ENCODE results near the gene PCSK6. TPM values are rescaled to one million over a fixed set of nuclear protein-coding genes. Genes with fewer than 3 reads are reported as not detected.

Gene PCSK6
- total RNA-seq, 5 donors from 2014 or later (not counting 1 experiment from before 2014, with no cell fraction given) = 0.16 to 2.2 (median 1.3) TPM

DNA sequence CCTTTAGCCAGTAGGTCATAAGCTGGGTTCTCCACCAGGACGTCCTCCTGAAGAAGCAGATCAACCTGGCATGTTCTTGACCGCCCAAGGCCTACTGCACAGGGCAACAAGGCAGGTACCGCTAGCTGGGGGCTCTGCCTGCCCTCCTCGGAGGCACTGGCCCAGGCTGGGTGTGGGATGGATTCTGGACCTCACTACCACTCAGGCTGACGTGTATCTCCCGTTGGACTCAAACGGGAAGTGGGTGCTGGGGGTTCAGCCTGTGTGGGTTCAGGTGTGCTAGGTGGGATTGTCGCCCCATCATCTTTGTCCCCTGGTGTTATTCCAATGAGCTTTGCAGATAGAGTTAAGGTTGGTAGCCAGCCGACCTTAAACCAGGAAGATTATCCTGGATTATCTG lies 99.4 kb downstream of the PCSK6 start:
- no peak for DNase-seq
- Mint-ChIP-seq H3K27ac (no peak overlapping the region), H3K36me3 (no peaks in the 10 kb centered on the region), H3K9me3 (no peaks in the 10 kb centered on the region), H3K4me3 (no peak overlapping the region), H3K27me3 (peaks cover 6 to 10% of the 10 kb centered on the region in 2 donors), H3K4me1 (peaks cover 0 to 8% (median 0%) of the 10 kb centered on the region in 3 donors)
- WGBS (ENCODE audit: insufficient coverage) = 80% methylated on average over 8 of the region's 9 CpGs
- H3K9me3 ChIP-seq = no peaks in the 10 kb centered on the region
- peaks cover 0 to 19% of the 10 kb centered on the region in 2 experiments for H3K27me3 ChIP-seq (replicated peaks in 1 of 2; ENCODE audit: control insufficient read depth in 2 of 2, extremely low read depth in 1 of 2, insufficient read depth in 2 of 2, low read length in 1 of 2)
- ATAC-seq (replicated peaks in 1 of 4) = no peak
- no peaks in the 10 kb centered on the region for H3K4me1 ChIP-seq (ENCODE audit: control insufficient read depth in 1 of 2, extremely low read depth in 1 of 2, insufficient read depth in 2 of 2, low read length in 2 of 2)
- H3K4me3 ChIP-seq (ENCODE audit: control insufficient read depth in 1 of 2, extremely low read depth in 1 of 2, low read length in 1 of 2) = no peak overlapping the region
- H3K27ac ChIP-seq (ENCODE audit: low read length) = no peak overlapping the region
- ChIA-PET POLR2A (no interaction called here), CTCF (no interaction called here)
- no peaks in the 10 kb centered on the region for H3K36me3 ChIP-seq (ENCODE audit: control insufficient read depth in 2 of 2, extremely low read depth in 1 of 2, insufficient read depth in 1 of 2, low read length in 1 of 2)

DNA sequence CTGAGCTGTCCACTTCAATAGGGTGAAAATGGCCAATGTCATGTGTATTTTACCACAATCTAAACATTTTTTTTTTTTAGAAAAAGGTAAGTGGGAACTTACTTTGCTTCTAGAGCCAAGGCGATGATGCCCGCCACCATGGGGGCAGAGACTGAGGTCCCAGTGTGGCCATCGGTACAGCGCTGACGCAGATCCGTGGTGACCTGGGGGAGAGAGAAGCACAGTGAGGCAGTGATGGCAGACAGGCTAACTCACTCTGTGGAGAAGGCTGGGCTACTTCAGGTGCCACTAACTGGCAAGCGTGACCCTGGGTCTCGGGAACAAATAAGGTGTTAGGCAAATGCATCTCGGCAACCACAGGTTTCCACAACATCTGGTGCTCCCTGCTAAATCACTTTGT lies 100.1 kb downstream of the PCSK6 start:
- POLR2A ChIA-PET = no interaction called here

GRCh38 chr15:101388046-101388445 lies 101.5 kb downstream of the PCSK6 start:
- no peak overlapping the region for H3K4me3 ChIP-seq (ENCODE audit: control insufficient read depth in 1 of 2, extremely low read depth in 1 of 2, low read length in 1 of 2)
- H3K4me1 Mint-ChIP-seq = peaks cover 0 to 8% (median 0%) of the 10 kb centered on the region in 3 donors
- H3K27me3 ChIP-seq (replicated peaks in 1 of 2; ENCODE audit: control insufficient read depth in 2 of 2, extremely low read depth in 1 of 2, insufficient read depth in 2 of 2, low read length in 1 of 2) = peaks cover 0 to 12% of the 10 kb centered on the region in 2 experiments
- no peaks in the 10 kb centered on the region for H3K36me3 Mint-ChIP-seq
- DNase-seq (no peak), ATAC-seq (replicated peaks in 1 of 4) (no peak)
- H3K27me3 Mint-ChIP-seq = peaks cover 6 to 10% of the 10 kb centered on the region in 2 donors
- no peak overlapping the region for H3K4me3 Mint-ChIP-seq
- WGBS (ENCODE audit: insufficient coverage) = 92% methylated on average over 2 of the region's 6 CpGs
- CTCF ChIA-PET = no interaction called here
- H3K9me3 Mint-ChIP-seq = no peaks in the 10 kb centered on the region
- H3K27ac Mint-ChIP-seq = no peak overlapping the region
- POLR2A ChIA-PET = no interaction called here
- no peaks in the 10 kb centered on the region for H3K36me3 ChIP-seq (ENCODE audit: control insufficient read depth in 2 of 2, extremely low read depth in 1 of 2, insufficient read depth in 1 of 2, low read length in 1 of 2)
- H3K4me1 ChIP-seq (ENCODE audit: control insufficient read depth in 1 of 2, extremely low read depth in 1 of 2, insufficient read depth in 2 of 2, low read length in 2 of 2) = no peaks in the 10 kb centered on the region
- H3K27ac ChIP-seq (ENCODE audit: low read length) = no peak overlapping the region
- H3K9me3 ChIP-seq = no peaks in the 10 kb centered on the region

More for the DNA sequence above, 100.1 kb downstream of the PCSK6 start:
- Mint-ChIP-seq H3K27me3 (peaks cover 6 to 10% of the 10 kb centered on the region in 2 donors), H3K9me3 (no peaks in the 10 kb centered on the region), H3K27ac (no peak overlapping the region), H3K36me3 (no peaks in the 10 kb centered on the region), H3K4me3 (no peak overlapping the region), H3K4me1 (peaks cover 0 to 8% (median 0%) of the 10 kb centered on the region in 3 donors)
- CTCF ChIA-PET = no interaction called here
- Histone ChIP-seq H3K27ac (ENCODE audit: low read length) (no peak overlapping the region), H3K36me3 (ENCODE audit: control insufficient read depth in 2 of 2, extremely low read depth in 1 of 2, insufficient read depth in 1 of 2, low read length in 1 of 2) (no peaks in the 10 kb centered on the region), H3K27me3 (replicated peaks in 1 of 2; ENCODE audit: control insufficient read depth in 2 of 2, extremely low read depth in 1 of 2, insufficient read depth in 2 of 2, low read length in 1 of 2) (peaks cover 0 to 18% of the 10 kb centered on the region in 2 experiments), H3K4me1 (ENCODE audit: control insufficient read depth in 1 of 2, extremely low read depth in 1 of 2, insufficient read depth in 2 of 2, low read length in 2 of 2) (no peaks in the 10 kb centered on the region), H3K4me3 (ENCODE audit: control insufficient read depth in 1 of 2, extremely low read depth in 1 of 2, low read length in 1 of 2) (no peak overlapping the region), H3K9me3 (no peaks in the 10 kb centered on the region)
- ATAC-seq (replicated peaks in 1 of 4) (no peak), DNase-seq (no peak)
- whole genome bisulfite sequencing (ENCODE audit: insufficient coverage) = 94% methylated on average over 9 of the region's 9 CpGs

DNA sequence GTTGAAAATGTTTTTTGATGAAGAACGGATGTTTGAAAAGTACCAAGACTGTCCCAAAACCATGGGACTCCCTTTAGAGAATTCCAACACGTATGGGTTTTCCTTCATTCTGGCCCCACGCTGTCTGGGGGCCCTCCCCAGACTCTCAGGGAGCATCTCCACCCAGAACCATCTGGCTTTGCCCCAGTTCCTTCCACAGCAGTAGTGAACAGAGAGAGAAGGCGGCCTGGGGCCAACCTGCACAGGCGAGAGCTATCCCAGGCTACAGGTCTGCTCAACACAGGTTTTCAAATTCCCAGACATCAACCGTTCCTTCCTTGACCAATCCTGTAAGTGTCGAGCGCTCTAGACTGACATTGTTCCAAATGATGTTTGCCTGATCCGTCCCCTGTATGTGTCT lies 101.9 kb downstream of the PCSK6 start:
- Mint-ChIP-seq H3K36me3 (no peaks in the 10 kb centered on the region), H3K27ac (no peak overlapping the region), H3K4me1 (peaks cover 0 to 8% (median 0%) of the 10 kb centered on the region in 3 donors), H3K4me3 (no peak overlapping the region), H3K27me3 (peaks cover 6 to 10% of the 10 kb centered on the region in 2 donors), H3K9me3 (no peaks in the 10 kb centered on the region)
- no peaks in the 10 kb centered on the region for H3K9me3 ChIP-seq
- H3K4me3 ChIP-seq (ENCODE audit: control insufficient read depth in 1 of 2, extremely low read depth in 1 of 2, low read length in 1 of 2) = no peak overlapping the region
- CTCF ChIA-PET = no interaction called here
- ATAC-seq (replicated peaks in 1 of 4) (no peak), DNase-seq (no peak)
- 17% methylated on average over 2 of the region's 9 CpGs for WGBS (ENCODE audit: insufficient coverage)
- peaks cover 0 to 12% of the 10 kb centered on the region in 2 experiments for H3K27me3 ChIP-seq (replicated peaks in 1 of 2; ENCODE audit: control insufficient read depth in 2 of 2, extremely low read depth in 1 of 2, insufficient read depth in 2 of 2, low read length in 1 of 2)
- POLR2A ChIA-PET = no interaction called here
- no peaks in the 10 kb centered on the region for H3K4me1 ChIP-seq (ENCODE audit: control insufficient read depth in 1 of 2, extremely low read depth in 1 of 2, insufficient read depth in 2 of 2, low read length in 2 of 2)
- H3K36me3 ChIP-seq (ENCODE audit: control insufficient read depth in 2 of 2, extremely low read depth in 1 of 2, insufficient read depth in 1 of 2, low read length in 1 of 2) = no peaks in the 10 kb centered on the region
- no peak overlapping the region for H3K27ac ChIP-seq (ENCODE audit: low read length)

- peaks cover 0 to 12% of the 10 kb centered on the region in 2 experiments for H3K27me3 ChIP-seq (replicated peaks in 1 of 2; ENCODE audit: control insufficient read depth in 2 of 2, extremely low read depth in 1 of 2, insufficient read depth in 2 of 2, low read length in 1 of 2)
- no peak for ATAC-seq (replicated peaks in 1 of 4)
- WGBS (ENCODE audit: insufficient coverage) = 77% methylated on average over 7 of the region's 10 CpGs
- no peak overlapping the region for H3K27ac ChIP-seq (ENCODE audit: low read length)
- no peaks in the 10 kb centered on the region for H3K9me3 Mint-ChIP-seq
- H3K27me3 Mint-ChIP-seq = peaks cover 6 to 9% of the 10 kb centered on the region in 2 donors
- no peak overlapping the region for H3K4me3 ChIP-seq (ENCODE audit: control insufficient read depth in 1 of 2, extremely low read depth in 1 of 2, low read length in 1 of 2)
- no peak for DNase-seq
- POLR2A ChIA-PET = no interaction called here
- H3K27ac Mint-ChIP-seq = no peak overlapping the region
- H3K36me3 ChIP-seq (ENCODE audit: control insufficient read depth in 2 of 2, extremely low read depth in 1 of 2, insufficient read depth in 1 of 2, low read length in 1 of 2) = no peaks in the 10 kb centered on the region
- no peaks in the 10 kb centered on the region for H3K36me3 Mint-ChIP-seq
- no peaks in the 10 kb centered on the region for H3K9me3 ChIP-seq
- peaks cover 0 to 4% (median 0%) of the 10 kb centered on the region in 3 donors for H3K4me1 Mint-ChIP-seq
- H3K4me1 ChIP-seq (ENCODE audit: control insufficient read depth in 1 of 2, extremely low read depth in 1 of 2, insufficient read depth in 2 of 2, low read length in 2 of 2) = no peaks in the 10 kb centered on the region
- CTCF ChIA-PET = no interaction called here
- no peak overlapping the region for H3K4me3 Mint-ChIP-seq
Measured at GRCh38 chr15:101386967-101387366, 102.5 kb downstream of the PCSK6 start.

DNA sequence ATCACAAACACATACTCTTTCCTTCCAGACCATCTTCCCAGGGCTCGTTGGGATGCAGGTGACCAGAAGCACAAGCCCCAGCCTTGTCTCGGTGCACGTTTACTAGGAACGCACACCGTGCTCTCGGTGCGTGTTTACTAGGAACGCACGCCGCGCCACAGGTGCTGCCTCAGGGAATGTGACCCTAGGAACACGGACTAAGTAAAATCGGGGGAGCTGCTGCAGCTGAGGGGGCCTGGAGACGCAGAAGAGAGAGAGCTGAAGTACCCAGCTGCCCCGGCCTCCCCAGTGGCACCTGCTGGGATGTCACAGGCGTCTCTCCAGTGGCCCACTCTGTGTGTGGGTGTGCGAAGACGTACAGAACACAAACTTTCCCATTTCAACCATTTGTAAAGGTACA lies 103.5 kb downstream of the PCSK6 start:
- no peak for DNase-seq
- Histone ChIP-seq H3K4me1 (ENCODE audit: control insufficient read depth in 1 of 2, extremely low read depth in 1 of 2, insufficient read depth in 2 of 2, low read length in 2 of 2) (no peaks in the 10 kb centered on the region), H3K4me3 (ENCODE audit: control insufficient read depth in 1 of 2, extremely low read depth in 1 of 2, low read length in 1 of 2) (no peak overlapping the region), H3K36me3 (ENCODE audit: control insufficient read depth in 2 of 2, extremely low read depth in 1 of 2, insufficient read depth in 1 of 2, low read length in 1 of 2) (no peaks in the 10 kb centered on the region), H3K9me3 (no peaks in the 10 kb centered on the region), H3K27me3 (replicated peaks in 1 of 2; ENCODE audit: control insufficient read depth in 2 of 2, extremely low read depth in 1 of 2, insufficient read depth in 2 of 2, low read length in 1 of 2) (peaks cover 0 to 8% of the 10 kb centered on the region in 2 experiments), H3K27ac (ENCODE audit: low read length) (no peak overlapping the region)
- Mint-ChIP-seq H3K27me3 (peaks cover 2 to 6% of the 10 kb centered on the region in 2 donors), H3K9me3 (no peaks in the 10 kb centered on the region), H3K27ac (no peak overlapping the region), H3K4me3 (no peak overlapping the region), H3K4me1 (no peaks in the 10 kb centered on the region), H3K36me3 (no peaks in the 10 kb centered on the region)
- ChIA-PET POLR2A (no interaction called here), CTCF (no interaction called here)
- 92% methylated on average over 17 of the region's 18 CpGs for WGBS (ENCODE audit: insufficient coverage)
- ATAC-seq (replicated peaks in 1 of 4) = no peak

DNA sequence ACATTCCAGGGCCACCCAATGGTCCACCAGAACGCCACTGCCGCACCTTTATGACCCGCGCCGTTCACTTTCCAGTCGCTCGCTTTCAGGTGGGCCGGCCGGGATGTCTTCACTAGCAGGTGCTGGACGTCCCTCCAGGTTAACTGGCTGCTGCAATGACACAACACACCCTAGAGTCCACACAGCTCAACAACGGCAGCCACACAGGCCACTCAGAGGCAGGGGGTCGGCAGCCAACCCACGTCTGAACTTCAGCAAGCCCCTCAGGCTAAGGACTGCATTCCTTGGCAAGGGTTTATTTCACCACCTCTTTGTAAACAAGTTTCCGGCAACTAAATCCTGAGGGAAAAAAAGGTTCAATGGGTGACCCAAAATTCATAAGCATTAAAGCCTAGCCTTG lies 105.2 kb downstream of the PCSK6 start:
- no peak for ATAC-seq (replicated peaks in 1 of 4)
- ChIA-PET POLR2A (no interaction called here), CTCF (no interaction called here)
- Mint-ChIP-seq H3K27me3 (peaks cover 0 to 9% of the 10 kb centered on the region in 2 donors), H3K36me3 (no peaks in the 10 kb centered on the region), H3K27ac (no peak overlapping the region), H3K4me1 (no peaks in the 10 kb centered on the region), H3K9me3 (no peaks in the 10 kb centered on the region), H3K4me3 (no peak overlapping the region)
- Histone ChIP-seq H3K36me3 (ENCODE audit: control insufficient read depth in 2 of 2, extremely low read depth in 1 of 2, insufficient read depth in 1 of 2, low read length in 1 of 2) (no peaks in the 10 kb centered on the region), H3K27me3 (replicated peaks in 1 of 2; ENCODE audit: control insufficient read depth in 2 of 2, extremely low read depth in 1 of 2, insufficient read depth in 2 of 2, low read length in 1 of 2) (peaks cover 0 to 6% of the 10 kb centered on the region in 2 experiments), H3K27ac (ENCODE audit: low read length) (no peak overlapping the region), H3K4me1 (ENCODE audit: control insufficient read depth in 1 of 2, extremely low read depth in 1 of 2, insufficient read depth in 2 of 2, low read length in 2 of 2) (no peaks in the 10 kb centered on the region), H3K4me3 (ENCODE audit: control insufficient read depth in 1 of 2, extremely low read depth in 1 of 2, low read length in 1 of 2) (no peak overlapping the region), H3K9me3 (no peaks in the 10 kb centered on the region)
- DNase-seq = no peak
- WGBS (ENCODE audit: insufficient coverage) = 90% methylated on average over 13 of the region's 14 CpGs
